ENCODE results near the gene RAET1E. TPM values are rescaled to one million over a fixed set of nuclear protein-coding genes. Genes with fewer than 3 reads are reported as not detected.
"Not testable (repeated sequence)": the region's sequence is repeated elsewhere in the genome, so short reads cannot be mapped to it uniquely, and the experiment has no call there.

RAET1E gene
- total RNA-seq, 1 donor from 2014 or later, result not detected

DNA sequence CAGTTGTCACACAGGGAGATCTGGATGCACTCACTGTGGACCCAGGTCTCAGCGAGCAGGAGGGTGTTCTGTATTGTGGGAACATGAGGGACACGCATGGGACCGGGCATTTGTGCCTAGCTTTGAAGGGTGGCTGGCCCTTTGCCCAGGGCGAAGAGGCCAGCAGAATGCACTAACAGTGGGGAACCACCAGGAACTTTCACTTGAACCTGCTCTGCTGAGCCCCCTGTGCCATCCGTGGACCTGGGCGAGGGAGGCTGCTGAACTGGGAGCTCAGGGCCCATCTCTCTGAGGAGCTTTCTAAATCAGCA lies 42.7 kb upstream of the RAET1E start:
- Mint-ChIP-seq H3K4me3 (ENCODE audit: low read depth) (no peak overlapping the region), H3K9me3 (ENCODE audit: low read depth) (no peaks in the 10 kb centered on the region), H3K36me3 (ENCODE audit: insufficient read depth) (no peaks in the 10 kb centered on the region), H3K27ac (no peak overlapping the region), H3K4me1 (ENCODE audit: low read depth) (peaks cover 6% of the 10 kb centered on the region), H3K27me3 (peaks cover 87% of the 10 kb centered on the region)
- TF ChIP-seq, protein P1, sequence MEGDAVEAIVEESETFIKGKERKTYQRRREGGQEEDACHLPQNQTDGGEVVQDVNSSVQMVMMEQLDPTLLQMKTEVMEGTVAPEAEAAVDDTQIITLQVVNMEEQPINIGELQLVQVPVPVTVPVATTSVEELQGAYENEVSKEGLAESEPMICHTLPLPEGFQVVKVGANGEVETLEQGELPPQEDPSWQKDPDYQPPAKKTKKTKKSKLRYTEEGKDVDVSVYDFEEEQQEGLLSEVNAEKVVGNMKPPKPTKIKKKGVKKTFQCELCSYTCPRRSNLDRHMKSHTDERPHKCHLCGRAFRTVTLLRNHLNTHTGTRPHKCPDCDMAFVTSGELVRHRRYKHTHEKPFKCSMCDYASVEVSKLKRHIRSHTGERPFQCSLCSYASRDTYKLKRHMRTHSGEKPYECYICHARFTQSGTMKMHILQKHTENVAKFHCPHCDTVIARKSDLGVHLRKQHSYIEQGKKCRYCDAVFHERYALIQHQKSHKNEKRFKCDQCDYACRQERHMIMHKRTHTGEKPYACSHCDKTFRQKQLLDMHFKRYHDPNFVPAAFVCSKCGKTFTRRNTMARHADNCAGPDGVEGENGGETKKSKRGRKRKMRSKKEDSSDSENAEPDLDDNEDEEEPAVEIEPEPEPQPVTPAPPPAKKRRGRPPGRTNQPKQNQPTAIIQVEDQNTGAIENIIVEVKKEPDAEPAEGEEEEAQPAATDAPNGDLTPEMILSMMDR (IDR thresholded peaks at IDR 0.05; ENCODE audit: unreplicated experiment), result no peak
- DNase-seq (ENCODE audit: low spot score, unreplicated experiment), result no peak

DNA sequence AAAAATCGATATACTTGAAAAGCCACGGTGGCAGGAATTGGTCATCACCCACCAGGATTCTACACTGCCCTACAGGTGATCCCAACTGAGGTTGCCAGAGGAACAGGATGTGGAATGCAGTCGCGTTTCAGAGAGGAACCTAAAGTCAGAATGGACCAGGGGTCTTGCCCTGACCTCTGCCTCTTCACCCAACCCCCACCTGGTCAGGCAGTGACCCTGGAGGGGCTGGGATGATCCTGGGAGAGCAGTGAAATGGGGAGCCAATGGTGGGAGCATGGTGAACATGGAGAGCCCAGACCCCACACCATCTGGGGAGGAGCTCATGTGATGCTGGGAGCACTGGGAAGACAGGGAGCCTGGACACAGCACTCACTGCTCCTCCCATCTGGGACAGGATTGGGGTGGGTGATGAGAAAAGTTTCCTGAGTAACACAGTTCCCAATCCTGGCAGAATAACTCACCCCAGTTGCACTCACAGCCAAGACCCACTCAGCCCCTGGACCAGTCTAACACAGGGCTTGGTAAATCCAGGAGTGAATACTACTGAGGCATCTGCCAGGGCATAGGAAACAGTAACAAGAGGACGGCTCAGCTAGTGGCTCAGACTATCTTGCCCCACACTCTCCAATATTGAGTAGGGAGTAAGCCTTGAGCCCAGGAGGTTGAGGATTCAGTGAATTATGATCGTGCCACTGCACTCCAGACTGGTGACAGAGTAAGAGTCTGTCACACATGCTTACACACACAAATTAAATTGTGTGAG lies 42.2 kb upstream of the RAET1E start:
- TF ChIP-seq, protein P1 (IDR thresholded peaks at IDR 0.05; ENCODE audit: unreplicated experiment), result no peak
- Mint-ChIP-seq H3K36me3 (ENCODE audit: insufficient read depth) (no peaks in the 10 kb centered on the region), H3K4me1 (ENCODE audit: low read depth) (peaks cover 6% of the 10 kb centered on the region), H3K27ac (no peak overlapping the region), H3K9me3 (ENCODE audit: low read depth) (no peaks in the 10 kb centered on the region), H3K4me3 (ENCODE audit: low read depth) (no peak overlapping the region), H3K27me3 (peaks cover 87% of the 10 kb centered on the region)
- DNase-seq (ENCODE audit: low spot score, unreplicated experiment), result no peak

DNA sequence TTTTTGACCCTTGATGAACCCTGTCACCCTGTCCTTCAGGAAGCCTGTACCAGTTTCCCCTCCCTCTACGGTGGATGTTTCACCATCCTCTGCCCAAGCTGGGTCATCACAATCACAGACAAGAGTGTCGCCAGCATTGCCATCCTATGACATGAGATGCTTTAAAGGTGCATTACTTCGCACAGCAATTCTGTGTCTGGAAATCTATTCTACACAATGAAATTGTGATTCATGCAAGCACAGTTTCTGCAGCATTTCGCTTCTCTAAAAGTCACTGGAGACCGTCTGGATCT lies 41.4 kb upstream of the RAET1E start:
- Mint-ChIP-seq H3K4me1 (ENCODE audit: low read depth) (peaks cover 6% of the 10 kb centered on the region), H3K9me3 (ENCODE audit: low read depth) (no peaks in the 10 kb centered on the region), H3K4me3 (ENCODE audit: low read depth) (peak overlapping the region; percentile 22), H3K27me3 (peaks cover 95% of the 10 kb centered on the region), H3K27ac (no peak overlapping the region), H3K36me3 (ENCODE audit: insufficient read depth) (no peaks in the 10 kb centered on the region)
- TF ChIP-seq, protein P1 (IDR thresholded peaks at IDR 0.05; ENCODE audit: unreplicated experiment), result no peak
- DNase-seq (ENCODE audit: low spot score, unreplicated experiment), result no peak

DNA sequence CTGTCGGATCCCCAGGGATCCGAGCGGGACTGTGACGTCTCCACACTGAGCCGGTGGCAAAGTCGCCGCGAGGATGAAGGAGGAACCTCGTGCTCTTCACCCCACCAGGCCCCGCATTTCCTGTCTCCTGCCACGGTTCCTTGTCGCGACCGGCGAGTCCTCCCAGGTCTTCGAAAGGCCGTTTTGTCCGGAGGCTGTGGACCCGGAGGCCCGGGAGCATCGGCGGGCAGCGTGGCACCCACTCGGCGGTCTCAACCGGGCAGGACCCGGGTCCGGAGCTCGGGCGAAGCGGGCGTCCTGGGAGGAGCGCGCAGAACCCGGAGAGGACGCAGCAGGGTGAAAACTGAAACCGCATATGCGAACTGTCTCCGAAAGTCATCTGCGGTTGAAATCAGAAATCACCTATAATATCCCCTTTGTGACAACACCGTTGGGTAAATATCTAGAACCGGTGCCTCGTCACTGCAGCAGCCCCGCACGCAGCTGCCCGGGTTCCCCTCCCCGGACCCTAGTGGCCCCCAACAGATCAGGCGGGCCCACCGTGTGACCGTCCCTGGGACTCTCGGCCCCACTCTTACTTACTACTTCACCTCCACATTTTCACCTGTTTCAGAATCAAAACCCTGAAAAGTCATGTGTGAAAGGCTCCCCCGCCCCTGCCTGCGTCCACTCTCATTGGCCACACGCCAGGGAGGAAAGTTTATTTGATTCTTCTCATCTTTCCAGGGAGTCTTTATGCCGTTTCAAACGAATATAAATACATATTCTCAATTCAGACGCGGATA lies 40.9 kb upstream of the RAET1E start:
- peaks cover 6% of the 10 kb centered on the region for H3K4me1 Mint-ChIP-seq (ENCODE audit: low read depth)
- peaks cover 94% of the 10 kb centered on the region for H3K27me3 Mint-ChIP-seq
- TF ChIP-seq, protein P1 (IDR thresholded peaks at IDR 0.05; ENCODE audit: unreplicated experiment), result no peak
- no peak overlapping the region for H3K27ac Mint-ChIP-seq
- no peaks in the 10 kb centered on the region for H3K9me3 Mint-ChIP-seq (ENCODE audit: low read depth)
- DNase-seq (ENCODE audit: low spot score, unreplicated experiment), result no peak
- H3K4me3 Mint-ChIP-seq (ENCODE audit: low read depth), result peak overlapping the region; percentile 22
- no peaks in the 10 kb centered on the region for H3K36me3 Mint-ChIP-seq (ENCODE audit: insufficient read depth)

DNA sequence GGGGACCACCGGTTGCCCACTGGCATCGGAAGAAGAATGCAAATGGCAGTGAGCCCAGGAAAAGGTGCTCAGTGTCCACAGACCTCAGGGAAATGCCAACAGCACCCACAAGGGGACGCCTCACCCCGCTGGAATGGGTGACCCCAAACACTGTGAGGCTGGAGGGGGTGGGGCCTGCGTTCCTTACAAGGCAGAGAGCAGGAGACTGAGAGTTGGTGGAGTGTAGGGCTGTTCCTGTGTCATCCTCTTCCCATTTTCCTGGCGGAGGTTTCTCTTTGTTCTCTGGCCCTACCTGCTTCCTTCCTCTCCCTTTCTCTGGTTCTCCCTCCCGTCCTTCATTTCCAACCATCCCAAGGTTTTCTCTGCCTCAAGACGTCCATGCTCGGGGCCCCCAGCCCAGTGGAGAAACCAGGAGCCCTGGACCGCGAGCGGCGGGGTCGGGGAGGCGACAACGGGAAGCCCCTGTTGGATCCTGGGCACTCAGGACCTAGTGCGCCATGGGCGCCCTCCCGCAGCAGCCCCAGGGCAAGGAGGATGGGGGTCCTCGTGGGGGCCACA lies 40.2 kb upstream of the RAET1E start:
- not testable (repeated sequence) for DNase-seq (ENCODE audit: low spot score, unreplicated experiment); H3K4me1 Mint-ChIP-seq (ENCODE audit: low read depth); H3K36me3 Mint-ChIP-seq (ENCODE audit: insufficient read depth); H3K9me3 Mint-ChIP-seq (ENCODE audit: low read depth); H3K4me3 Mint-ChIP-seq (ENCODE audit: low read depth); H3K27ac Mint-ChIP-seq
- H3K27me3 Mint-ChIP-seq, result peaks cover 94% of the 10 kb centered on the region

All from progenitor cell of endocrine pancreas (in vitro differentiated cells).